Measurements from ENCODE around the gene ESX1. TPM values are rescaled to one million over a fixed set of nuclear protein-coding genes. Genes with fewer than 3 reads are reported as not detected.

The ESX1 gene
- total and polyA plus RNA-seq, 8 donors = not detected

- DNase-seq = no peak
- intact Hi-C loops (cut with DNase I; ENCODE audit: low total_unique reads) = no loop called here
- H3K4me3 ChIP-seq = no peak overlapping the region
- no peaks in the 10 kb centered on the region for H3K9me3 ChIP-seq
- H3K27me3 ChIP-seq = peaks cover 4 to 25% (median 5%) of the 10 kb centered on the region in 3 donors
- H3K27ac ChIP-seq = no peak overlapping the region
- no peak for TF ChIP-seq CTCF (IDR thresholded peaks at IDR 0.05)
- no peaks in the 10 kb centered on the region for H3K36me3 ChIP-seq
- 53 to 62% (median 56%) methylated on average over 4 of the region's 4 CpGs for WGBS, 5 donors
- H3K4me1 ChIP-seq = no peaks in the 10 kb centered on the region
Measured at GRCh38 chrX:104285201-104285600, 30.5 kb upstream of the ESX1 start.

GRCh38 chrX:104284507-104284906 lies 29.8 kb upstream of the ESX1 start:
- DNase-seq = no peak
- no peaks in the 10 kb centered on the region for H3K4me1 ChIP-seq
- no peak overlapping the region for H3K4me3 ChIP-seq
- H3K27ac ChIP-seq = no peak overlapping the region
- no peak for TF ChIP-seq POLR2AphosphoS5 (IDR thresholded peaks at IDR 0.05)
- no peak for TF ChIP-seq POLR2A (IDR thresholded peaks at IDR 0.05)
- H3K36me3 ChIP-seq = no peaks in the 10 kb centered on the region
- peaks cover 2 to 29% (median 4%) of the 10 kb centered on the region in 3 donors for H3K27me3 ChIP-seq
- no peaks in the 10 kb centered on the region for H3K9me3 ChIP-seq
- intact Hi-C loops (cut with DNase I; ENCODE audit: low total_unique reads) = no loop called here
- 41 to 71% (median 55%) methylated on average over 2 of the region's 2 CpGs for WGBS, 5 donors

GRCh38 chrX:104282166-104282725 lies 27.5 kb upstream of the ESX1 start:
- Histone ChIP-seq H3K27ac (no peak overlapping the region), H3K36me3 (no peaks in the 10 kb centered on the region), H3K4me1 (no peaks in the 10 kb centered on the region), H3K27me3 (peaks cover 0 to 21% (median 0%) of the 10 kb centered on the region in 3 donors), H3K9me3 (no peaks in the 10 kb centered on the region), H3K4me3 (no peak overlapping the region)
- intact Hi-C loops (cut with DNase I; ENCODE audit: low total_unique reads) = no loop called here
- no peak for DNase-seq
- TF ChIP-seq EP300 (IDR thresholded peaks at IDR 0.05) (no peak), POLR2AphosphoS5 (IDR thresholded peaks at IDR 0.05) (no peak), POLR2A (IDR thresholded peaks at IDR 0.05) (no peak), CTCF (IDR thresholded peaks at IDR 0.05) (no peak)
- WGBS, 5 donors = 27 to 64% (median 52%) methylated on average over 9 of the region's 9 CpGs

GRCh38 chrX:104281564-104281963 lies 26.8 kb upstream of the ESX1 start:
- no peaks in the 10 kb centered on the region for H3K36me3 ChIP-seq
- 88 to 97% (median 92%) methylated on average over 4 of the region's 4 CpGs for WGBS, 5 donors
- H3K4me3 ChIP-seq = no peak overlapping the region
- H3K27ac ChIP-seq = no peak overlapping the region
- H3K4me1 ChIP-seq = no peaks in the 10 kb centered on the region
- no peak for DNase-seq
- no peak for TF ChIP-seq CTCF (IDR thresholded peaks at IDR 0.05)
- no peak for TF ChIP-seq POLR2AphosphoS5 (IDR thresholded peaks at IDR 0.05)
- TF ChIP-seq EP300 (IDR thresholded peaks at IDR 0.05) = no peak
- no peak for TF ChIP-seq POLR2A (IDR thresholded peaks at IDR 0.05)
- H3K27me3 ChIP-seq = peaks cover 0 to 21% (median 0%) of the 10 kb centered on the region in 3 donors
- intact Hi-C loops (cut with DNase I; ENCODE audit: low total_unique reads) = no loop called here
- no peaks in the 10 kb centered on the region for H3K9me3 ChIP-seq

GRCh38 chrX:104280609-104281008 lies 25.9 kb upstream of the ESX1 start:
- WGBS, 5 donors = 70 to 90% (median 79%) methylated on average over 5 of the region's 5 CpGs
- H3K27me3 ChIP-seq = peaks cover 0 to 17% (median 0%) of the 10 kb centered on the region in 3 donors

More at GRCh38 chrX:104280609-104281008, 25.9 kb upstream of the ESX1 start:
- Histone ChIP-seq H3K36me3 (no peaks in the 10 kb centered on the region), H3K27ac (no peak overlapping the region), H3K4me1 (no peaks in the 10 kb centered on the region), H3K9me3 (no peaks in the 10 kb centered on the region), H3K4me3 (no peak overlapping the region)
- intact Hi-C loops (cut with DNase I; ENCODE audit: low total_unique reads) = no loop called here
- TF ChIP-seq CTCF (IDR thresholded peaks at IDR 0.05) = no peak
- TF ChIP-seq POLR2A (IDR thresholded peaks at IDR 0.05) = no peak
- TF ChIP-seq POLR2AphosphoS5 (IDR thresholded peaks at IDR 0.05) = no peak
- no peak for TF ChIP-seq EP300 (IDR thresholded peaks at IDR 0.05)
- no peak for DNase-seq
